AG04450 (cell line): Measurements from ENCODE around the gene POU3F3. TPM values are rescaled to one million over a fixed set of nuclear protein-coding genes. Genes with fewer than 3 reads are reported as not detected.

ENCODE experiments used
- CTCF ChIA-PET: fragments of 300-600, 350-600 bp; formaldehyde crosslinking; extraction: SDS; loops from one replicate; lab custom pipeline; 2022; ENCODE audit warnings: antibody characterized with exemption, inconsistent platforms; lab: Charles Lee
- POLR2A ChIA-PET: fragments of 350-600 bp; formaldehyde crosslinking; extraction: SDS; loops from one replicate; lab custom pipeline; 2021; ENCODE audit warnings: antibody characterized with exemption, inconsistent platforms; lab: Yijun Ruan, JAX
- DNase-seq: peaks from one replicate; pipeline ENCODE4 v3.0.0-alpha.2; 2011; ENCODE audit warnings: low read depth, low spot score
- H3K27ac ChIP-seq: one replicate; pipeline ENCODE4 v1.5.1; 2012; ENCODE audit warnings: low read depth, low read length, control low read depth
- H3K27me3 ChIP-seq: one replicate; pipeline ENCODE4 v1.6.0; 2012; ENCODE audit warnings: low read length; ENCODE audit not compliant: control insufficient read depth, insufficient read depth
- H3K4me3 ChIP-seq: 2 replicates; pipeline ENCODE4 v1.5.1; 2011; ENCODE audit warnings: mild to moderate bottlenecking, low read depth, low read length, control low read depth
- H3K9me3 ChIP-seq: 2 replicates; pipeline ENCODE4 v1.5.1; 2012; ENCODE audit warnings: low read length; ENCODE audit not compliant: control insufficient read depth, insufficient read depth
- polyA plus RNA-seq: library from polyadenylated mRNA; depleted of rRNA; stranded (reverse); fragments of >200 nt; gene quantifications from 2 replicates; pipeline ENCODE4 v1.2.3, GENCODE V29; 2011
- TF ChIP-seq, protein P1 (sequence below): IDR thresholded peaks from 2 replicates; pipeline ENCODE4 v1.5.1; 2011; ENCODE audit warnings: low read depth, low read length, control low read depth, inconsistent platforms

Gene POU3F3
- polyA plus RNA-seq, 1 experiment = not detected

DNA sequence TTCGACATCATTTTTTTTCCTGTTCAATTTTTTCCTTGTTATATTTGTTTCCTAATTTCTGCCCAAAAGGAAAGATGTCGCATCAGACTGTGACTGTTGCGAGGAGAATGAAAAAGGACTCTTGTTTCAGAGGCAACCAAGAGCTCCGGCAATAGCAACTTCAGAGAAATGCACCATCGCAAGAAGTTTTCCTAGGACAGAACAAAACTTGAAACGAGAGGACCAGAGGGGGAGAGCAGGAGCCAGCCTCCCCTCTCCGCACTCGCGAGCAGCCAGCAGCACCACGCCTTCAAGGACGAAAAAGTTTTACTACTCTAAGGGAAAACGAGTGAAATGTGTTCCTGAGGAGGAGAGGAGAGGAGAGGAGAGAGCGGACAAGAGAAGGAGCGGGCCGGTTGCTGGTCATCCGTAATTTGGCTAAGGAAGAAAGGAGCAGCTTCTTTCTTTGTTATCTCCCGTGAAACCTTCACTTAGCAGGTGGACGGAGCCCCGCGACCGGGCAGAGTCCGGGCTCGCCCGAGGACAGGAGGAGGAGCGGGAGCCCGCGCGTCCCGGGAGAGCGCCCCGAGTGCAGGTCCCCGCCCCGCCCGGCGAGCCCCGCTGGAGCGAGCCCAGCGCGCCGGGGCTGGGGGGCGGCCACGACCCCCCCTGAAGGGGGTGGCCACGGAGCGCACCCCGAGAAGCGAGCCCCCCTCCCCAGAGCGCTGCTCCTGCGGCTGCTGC lies 744 bp downstream of the POU3F3 start:
- Histone ChIP-seq H3K9me3 (peaks cover 11% of the 10 kb centered on the region; the same call in 1 of the 2 replicates), H3K27me3 (peaks cover 65% of the 10 kb centered on the region), H3K27ac (no peak overlapping the region), H3K4me3 (no peak overlapping the region)
- CTCF ChIA-PET = no interaction called here
- TF ChIP-seq, protein P1, sequence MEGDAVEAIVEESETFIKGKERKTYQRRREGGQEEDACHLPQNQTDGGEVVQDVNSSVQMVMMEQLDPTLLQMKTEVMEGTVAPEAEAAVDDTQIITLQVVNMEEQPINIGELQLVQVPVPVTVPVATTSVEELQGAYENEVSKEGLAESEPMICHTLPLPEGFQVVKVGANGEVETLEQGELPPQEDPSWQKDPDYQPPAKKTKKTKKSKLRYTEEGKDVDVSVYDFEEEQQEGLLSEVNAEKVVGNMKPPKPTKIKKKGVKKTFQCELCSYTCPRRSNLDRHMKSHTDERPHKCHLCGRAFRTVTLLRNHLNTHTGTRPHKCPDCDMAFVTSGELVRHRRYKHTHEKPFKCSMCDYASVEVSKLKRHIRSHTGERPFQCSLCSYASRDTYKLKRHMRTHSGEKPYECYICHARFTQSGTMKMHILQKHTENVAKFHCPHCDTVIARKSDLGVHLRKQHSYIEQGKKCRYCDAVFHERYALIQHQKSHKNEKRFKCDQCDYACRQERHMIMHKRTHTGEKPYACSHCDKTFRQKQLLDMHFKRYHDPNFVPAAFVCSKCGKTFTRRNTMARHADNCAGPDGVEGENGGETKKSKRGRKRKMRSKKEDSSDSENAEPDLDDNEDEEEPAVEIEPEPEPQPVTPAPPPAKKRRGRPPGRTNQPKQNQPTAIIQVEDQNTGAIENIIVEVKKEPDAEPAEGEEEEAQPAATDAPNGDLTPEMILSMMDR = no peak
- POLR2A ChIA-PET = no interaction called here
- no peak for DNase-seq

DNA sequence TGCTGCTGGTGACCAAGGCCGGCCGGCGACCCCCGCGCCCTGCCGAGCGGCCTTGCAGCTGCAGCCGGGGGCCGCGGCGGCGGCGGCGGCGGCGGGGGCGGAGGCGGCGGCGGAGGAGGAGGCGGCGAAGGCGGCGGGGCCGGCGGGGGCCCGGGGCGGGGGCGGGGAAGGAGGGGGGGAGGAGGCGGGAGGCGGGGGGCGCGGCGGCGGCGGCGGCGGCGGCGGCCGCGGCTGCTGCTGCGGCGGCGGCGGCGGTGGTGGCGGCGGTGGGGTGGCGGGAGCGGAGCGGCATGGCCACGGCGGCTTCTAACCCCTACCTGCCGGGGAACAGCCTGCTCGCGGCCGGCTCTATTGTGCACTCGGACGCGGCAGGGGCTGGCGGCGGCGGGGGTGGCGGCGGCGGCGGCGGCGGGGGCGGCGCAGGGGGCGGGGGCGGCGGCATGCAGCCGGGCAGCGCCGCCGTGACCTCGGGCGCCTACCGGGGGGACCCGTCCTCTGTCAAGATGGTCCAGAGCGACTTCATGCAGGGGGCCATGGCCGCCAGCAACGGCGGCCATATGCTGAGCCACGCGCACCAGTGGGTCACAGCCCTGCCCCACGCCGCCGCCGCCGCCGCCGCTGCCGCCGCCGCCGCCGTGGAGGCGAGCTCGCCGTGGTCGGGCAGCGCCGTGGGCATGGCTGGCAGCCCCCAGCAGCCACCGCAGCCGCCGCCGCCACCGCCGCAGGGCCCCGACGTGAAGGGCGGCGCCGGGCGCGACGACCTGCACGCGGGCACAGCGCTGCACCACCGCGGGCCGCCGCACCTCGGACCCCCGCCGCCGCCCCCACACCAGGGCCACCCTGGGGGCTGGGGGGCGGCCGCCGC lies 1.5 kb downstream of the POU3F3 start:
- H3K4me3 ChIP-seq = no peak overlapping the region
- no peak for DNase-seq
- TF ChIP-seq, protein P1 = no peak
- ChIA-PET POLR2A (no interaction called here), CTCF (no interaction called here)
- H3K27me3 ChIP-seq = peaks cover 62% of the 10 kb centered on the region
- no peak overlapping the region for H3K27ac ChIP-seq
- H3K9me3 ChIP-seq = peaks cover 11% of the 10 kb centered on the region; the same call in 1 of the 2 replicates

DNA sequence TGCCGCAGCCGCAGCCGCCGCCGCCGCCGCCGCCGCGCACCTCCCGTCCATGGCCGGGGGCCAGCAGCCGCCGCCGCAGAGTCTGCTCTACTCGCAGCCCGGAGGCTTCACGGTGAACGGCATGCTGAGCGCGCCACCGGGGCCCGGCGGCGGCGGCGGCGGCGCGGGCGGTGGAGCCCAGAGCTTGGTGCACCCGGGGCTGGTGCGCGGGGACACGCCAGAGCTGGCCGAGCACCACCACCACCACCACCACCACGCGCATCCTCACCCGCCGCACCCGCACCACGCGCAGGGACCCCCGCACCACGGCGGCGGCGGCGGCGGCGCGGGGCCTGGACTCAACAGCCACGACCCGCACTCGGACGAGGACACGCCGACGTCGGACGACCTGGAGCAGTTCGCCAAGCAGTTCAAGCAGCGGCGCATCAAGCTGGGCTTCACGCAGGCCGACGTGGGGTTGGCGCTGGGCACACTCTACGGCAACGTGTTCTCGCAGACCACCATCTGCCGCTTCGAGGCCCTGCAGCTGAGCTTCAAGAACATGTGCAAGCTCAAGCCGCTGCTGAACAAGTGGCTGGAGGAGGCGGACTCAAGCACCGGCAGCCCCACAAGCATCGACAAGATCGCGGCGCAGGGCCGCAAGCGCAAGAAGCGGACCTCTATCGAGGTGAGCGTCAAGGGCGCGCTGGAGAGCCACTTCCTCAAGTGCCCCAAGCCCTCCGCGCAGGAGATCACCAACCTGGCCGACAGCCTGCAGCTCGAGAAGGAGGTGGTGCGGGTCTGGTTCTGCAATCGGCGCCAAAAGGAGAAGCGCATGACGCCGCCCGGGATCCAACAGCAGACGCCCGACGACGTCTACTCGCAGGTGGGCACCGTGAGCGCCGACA lies 2.4 kb downstream of the POU3F3 start:
- DNase-seq = no peak
- Histone ChIP-seq H3K27ac (no peak overlapping the region), H3K4me3 (no peak overlapping the region), H3K9me3 (peaks cover 11% of the 10 kb centered on the region; the same call in 1 of the 2 replicates), H3K27me3 (peaks cover 58% of the 10 kb centered on the region)
- TF ChIP-seq, protein P1 = no peak
- ChIA-PET POLR2A (no interaction called here), CTCF (no interaction called here)

DNA sequence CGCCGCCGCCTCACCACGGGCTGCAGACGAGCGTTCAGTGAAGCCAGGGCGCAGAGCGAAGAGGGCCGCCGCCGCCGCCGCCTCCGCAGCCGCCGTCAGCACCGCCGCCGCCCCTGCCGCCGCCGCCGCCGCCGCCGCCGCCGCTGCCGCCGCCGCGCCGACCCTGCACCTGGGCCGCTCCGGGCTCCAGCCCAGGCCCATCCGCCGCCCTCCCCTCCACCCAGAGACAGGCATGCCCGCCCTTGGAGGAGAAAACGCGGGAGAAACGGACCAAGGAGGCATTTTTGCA lies 3.0 kb downstream of the POU3F3 start:
- TF ChIP-seq, protein P1 = no peak
- Histone ChIP-seq H3K27me3 (peaks cover 61% of the 10 kb centered on the region), H3K9me3 (peaks cover 11% of the 10 kb centered on the region; the same call in 1 of the 2 replicates), H3K27ac (no peak overlapping the region), H3K4me3 (no peak overlapping the region)
- ChIA-PET POLR2A (no interaction called here), CTCF (no interaction called here)
- no peak for DNase-seq
